Tibial nerve (tissue), 4 donors: ENCODE data around the gene ECE1. TPM values are rescaled to one million over a fixed set of nuclear protein-coding genes. Genes with fewer than 3 reads are reported as not detected.
A peak's percentile ranks its signal among the peaks of the same experiment; 100 is the strongest.

ENCODE experiments used
- DNase-seq, 2 donors: peaks; one replicate each; pipeline ENCODE4 v3.0.0-alpha.2; 2019; ENCODE audit warnings: low spot score in 2 of 2
- H3K27ac ChIP-seq, 4 donors: fragments of 200-600 bp; sonication (generic) in 3 of 4; one replicate each; pipeline ENCODE4 v1.5.1; 2017 to 2019; ENCODE audit warnings: mild to moderate bottlenecking in 1 of 4
- H3K27me3 ChIP-seq, 2 donors: fragments of 200-600 bp; sonication (generic) in 1 of 2; one replicate each; pipeline versions ENCODE4 v1.5.1 to v1.6.0; 2017 to 2019
- H3K36me3 ChIP-seq, 3 donors: fragments of 200-600 bp; sonication (generic); one replicate each; pipeline ENCODE4 v1.5.1; 2018 to 2019
- H3K4me1 ChIP-seq, 4 donors: fragments of 200-600 bp; sonication (generic) in 3 of 4; one replicate each; pipeline ENCODE4 v1.5.1; 2017 to 2019
- H3K4me3 ChIP-seq, 4 donors: fragments of 200-600 bp; sonication (generic) in 3 of 4; one replicate each; pipeline ENCODE4 v1.5.1; 2017 to 2019; ENCODE audit warnings: mild to moderate bottlenecking in 1 of 4, moderate library complexity in 1 of 4
- H3K9me3 ChIP-seq, 4 donors: fragments of 200-600 bp; sonication (generic) in 3 of 4; one replicate each; pipeline ENCODE4 v1.5.1; 2017 to 2019
- CTCF ChIP-seq, 5 experiments: fragments of 200-600 bp in 3 of 5; fragments of 450-650 bp in 2 of 5; sonication (generic) in 3 of 5; IDR thresholded peaks; one replicate each; pipeline ENCODE4 v1.5.1; 2016 to 2019; ENCODE audit warnings: antibody characterized with exemption in 5 of 5, mild to moderate bottlenecking in 3 of 5, moderate library complexity in 2 of 5
- EP300 ChIP-seq, 2 donors: sonication (generic); formaldehyde crosslinking; IDR thresholded peaks; one replicate each; pipeline ENCODE4 v1.6.1; 2017; ENCODE audit warnings: antibody characterized with exemption in 2 of 2, mild to moderate bottlenecking in 1 of 2
- POLR2A ChIP-seq, 2 donors: fragments of 450-650 bp; IDR thresholded peaks; one replicate each; pipeline ENCODE4 v1.6.1; 2017; ENCODE audit warnings: antibody characterized with exemption in 2 of 2, mild to moderate bottlenecking in 2 of 2, moderate library complexity in 2 of 2
- WGBS, 2 donors: methylation state at CpG; one replicate each; pipeline ENCODE4 v1.1.5; 2018; 5-methylcytosine and 5-hydroxymethylcytosine counted together
- total RNA-seq, 4 donors: library from RNA; depleted of rRNA; stranded (reverse); fragments of >200 nt; gene quantifications; one replicate each; pipeline ENCODE4 v1.1.0, GENCODE V29; 2016

Gene ECE1
- total RNA-seq, 4 donors from 2014 or later = 84.1 to 128 (median 110) TPM

- no peak for DNase-seq
- Histone ChIP-seq H3K36me3 (peaks cover 3 to 86% (median 11%) of the 10 kb centered on the region in 3 donors), H3K27me3 (no peaks in the 10 kb centered on the region), H3K4me3 (no peak overlapping the region), H3K4me1 (no peaks in the 10 kb centered on the region), H3K9me3 (no peaks in the 10 kb centered on the region), H3K27ac (no peak overlapping the region)
- no peak for TF ChIP-seq POLR2A (IDR thresholded peaks at IDR 0.05)
- no peak for TF ChIP-seq CTCF (IDR thresholded peaks at IDR 0.05)
- TF ChIP-seq EP300 (IDR thresholded peaks at IDR 0.05) = no peak
- 71 to 90% methylated on average over 7 of the region's 7 CpGs for WGBS, 2 donors
Measured at GRCh38 chr1:21220815-21221214, 69.4 kb downstream of the ECE1 start.

GRCh38 chr1:21219674-21220073 lies 70.6 kb downstream of the ECE1 start:
- H3K9me3 ChIP-seq = no peaks in the 10 kb centered on the region
- DNase-seq = no peak
- H3K27ac ChIP-seq = no peak overlapping the region
- H3K36me3 ChIP-seq = peaks cover 0 to 74% (median 8%) of the 10 kb centered on the region in 3 donors
- 92 to 94% methylated on average over 20 to 21 of the region's 21 CpGs for WGBS, 2 donors
- no peaks in the 10 kb centered on the region for H3K27me3 ChIP-seq
- H3K4me1 ChIP-seq = no peaks in the 10 kb centered on the region
- TF ChIP-seq EP300 (IDR thresholded peaks at IDR 0.05) (no peak), POLR2A (IDR thresholded peaks at IDR 0.05) (no peak), CTCF (IDR thresholded peaks at IDR 0.05) (no peak)
- H3K4me3 ChIP-seq = no peak overlapping the region

GRCh38 chr1:21217812-21218596 lies 72.3 kb downstream of the ECE1 start:
- DNase-seq = peak in 1 of 2 donors; percentile 46
- peak in 3 of 5 experiments; percentile 21 to 26 (median 24) for TF ChIP-seq CTCF (IDR thresholded peaks at IDR 0.05)
- TF ChIP-seq POLR2A (IDR thresholded peaks at IDR 0.05) = no peak
- peaks cover 0 to 57% (median 3%) of the 10 kb centered on the region in 3 donors for H3K36me3 ChIP-seq
- H3K4me1 ChIP-seq = no peaks in the 10 kb centered on the region
- 69 to 74% methylated on average over 15 of the region's 20 CpGs for WGBS, 2 donors
- H3K27me3 ChIP-seq = no peaks in the 10 kb centered on the region
- no peaks in the 10 kb centered on the region for H3K9me3 ChIP-seq
- H3K27ac ChIP-seq = no peak overlapping the region
- H3K4me3 ChIP-seq = no peak overlapping the region

DNA sequence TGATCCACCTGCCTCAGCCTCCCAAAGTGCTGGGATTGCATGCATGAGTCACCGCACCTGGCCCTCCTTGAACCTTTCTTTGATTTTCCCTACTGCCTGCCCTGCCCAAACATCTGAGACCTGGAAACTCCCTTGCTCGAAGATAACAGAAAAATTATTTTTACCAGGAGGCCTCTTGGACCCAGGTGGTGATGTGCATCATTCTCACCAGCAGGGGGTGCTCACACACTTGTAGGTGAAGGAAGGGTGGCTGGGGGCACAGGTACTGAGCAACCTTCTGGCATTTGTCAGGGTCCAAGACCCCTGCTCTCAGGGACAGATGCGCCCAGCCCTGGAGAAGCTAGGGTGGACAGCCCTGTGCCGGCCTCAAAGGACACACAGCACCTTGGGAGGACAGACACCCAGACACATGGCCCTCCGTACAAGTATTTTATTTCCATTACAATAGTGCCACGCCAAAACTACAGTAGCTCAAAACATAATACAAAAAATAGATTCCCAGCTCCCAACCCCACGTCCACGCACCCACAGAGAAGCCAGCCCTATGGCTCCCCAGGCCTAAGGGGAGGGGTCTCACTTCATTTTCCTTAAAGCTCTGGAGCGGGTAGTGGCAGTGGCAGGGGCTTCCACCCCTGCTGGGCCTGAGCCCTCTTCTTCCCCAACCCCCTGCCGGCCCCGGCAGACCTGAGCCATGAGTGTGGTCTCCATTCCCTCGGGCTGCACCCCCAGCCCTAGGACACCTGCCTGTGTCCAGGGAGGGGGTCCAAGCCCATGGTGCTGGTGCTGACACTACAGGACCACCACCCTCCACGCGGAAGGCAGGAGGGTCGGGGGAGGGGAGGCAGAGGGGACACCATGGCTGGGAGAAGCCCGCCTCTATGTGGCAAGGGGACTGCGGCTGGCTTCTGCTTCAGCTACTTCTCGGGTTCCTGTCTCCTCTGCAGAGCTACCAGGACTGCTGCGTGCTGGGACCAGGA lies 73.1 kb downstream of the ECE1 start:
- peaks cover 0 to 49% (median 3%) of the 10 kb centered on the region in 3 donors for H3K36me3 ChIP-seq
- DNase-seq = peak; percentile 33 to 63
- H3K9me3 ChIP-seq = no peaks in the 10 kb centered on the region
- no peaks in the 10 kb centered on the region for H3K4me1 ChIP-seq
- WGBS, 2 donors = 83 to 84% methylated on average over 12 to 19 of the region's 19 CpGs
- H3K27me3 ChIP-seq = no peaks in the 10 kb centered on the region
- H3K4me3 ChIP-seq = no peak overlapping the region
- TF ChIP-seq EP300 (IDR thresholded peaks at IDR 0.05) (no peak), CTCF (IDR thresholded peaks at IDR 0.05) (peak; percentile 53 to 71 (median 59))
- no peak overlapping the region for H3K27ac ChIP-seq
